GM13976 (cell line): ENCODE results near the gene UBAP1L.
"Not testable (repeated sequence)": the region's sequence is repeated elsewhere in the genome, so short reads cannot be mapped to it uniquely, and the experiment has no call there.

Experiments used
- DNase-seq: peaks from one replicate; pipeline ENCODE4 v3.0.0; 2012; ENCODE audit warnings: low spot score
- CTCF ChIP-seq: IDR thresholded peaks from 2 replicates; pipeline ENCODE4 v1.5.1; 2012; ENCODE audit warnings: borderline replicate concordance, mild to moderate bottlenecking; ENCODE audit not compliant: insufficient read depth; ENCODE audit errors: extremely low read depth, missing control alignments, control extremely low read depth
- in situ Hi-C: fragments of 300-500 bp; cut with MboI; formaldehyde crosslinking; loops from one replicate; pipeline ENCODE4 v1.12.0; 2022; ENCODE audit warnings: low sequenced_read_pairs, mixed read lengths, inconsistent platforms; ENCODE audit not compliant: unreplicated experiment

The UBAP1L gene

GRCh38 chr15:65099336-65099735 is 15.7 kb downstream of the UBAP1L start:
- no peak for DNase-seq
- in situ Hi-C loops = no loop called here
- no peak for TF ChIP-seq CTCF

GRCh38 chr15:65097651-65098263 is 17.2 kb downstream of the UBAP1L start:
- DNase-seq = no peak
- no peak for TF ChIP-seq CTCF
- in situ Hi-C loops = no loop called here

GRCh38 chr15:65096481-65097385 is 18.3 kb downstream of the UBAP1L start:
- in situ Hi-C loops = no loop called here
- no peak for DNase-seq

GRCh38 chr15:65095747-65096104 is 19.3 kb downstream of the UBAP1L start:
- DNase-seq = no peak
- in situ Hi-C loops = no loop called here
- no peak for TF ChIP-seq CTCF

More at GRCh38 chr15:65096481-65097385, 18.3 kb downstream of the UBAP1L start:
- no peak for TF ChIP-seq CTCF

- no peak for DNase-seq
- in situ Hi-C loops = no loop called here
- no peak for TF ChIP-seq CTCF
Observed at GRCh38 chr15:65095011-65095746, 19.8 kb downstream of the UBAP1L start.

GRCh38 chr15:65094294-65094995 is 20.6 kb downstream of the UBAP1L start:
- in situ Hi-C loops = no loop called here
- TF ChIP-seq CTCF = no peak
- DNase-seq = no peak

GRCh38 chr15:65093793-65094170 is 21.2 kb downstream of the UBAP1L start:
- DNase-seq, in situ Hi-C loops: not testable (repeated sequence)
